WTC11 (cell line): ENCODE data around the gene PTPRC. TPM values are rescaled to one million over a fixed set of nuclear protein-coding genes. Genes with fewer than 3 reads are reported as not detected.

Experiments
- ATAC-seq: fragments of 200-7000 bp; cut with Tn5 transposase; 2 replicates; pipeline ENCODE4 v1.10.0; 2021; ENCODE audit warnings: mild to moderate bottlenecking, moderate library complexity
- CTCF ChIA-PET: fragments of 300-600 bp; sonication (Branson Sonifier 250); formaldehyde crosslinking; loops from one replicate; lab custom pipeline; 2021; ENCODE audit warnings: antibody characterized with exemption; lab: Charles Lee
- POLR2A ChIA-PET: fragments of 350-600 bp; sonication (Branson Sonifier 250); formaldehyde crosslinking; loops from one replicate; lab custom pipeline; 2021; ENCODE audit warnings: antibody characterized with exemption; lab: Charles Lee
- DNase-seq: peaks from one replicate; pipeline ENCODE4 v3.0.0; 2021; ENCODE audit warnings: low spot score
- H3K27ac Mint-ChIP-seq: 2 replicates; pipeline ENCODE4 v1.8.0; 2021; ENCODE audit warnings: mixed read lengths
- H3K27me3 Mint-ChIP-seq: 2 replicates; pipeline ENCODE4 v1.8.0; 2021; ENCODE audit warnings: low read depth, mild to moderate bottlenecking, moderate library complexity, mixed read lengths
- H3K36me3 Mint-ChIP-seq: 2 replicates; pipeline ENCODE4 v1.8.0; 2021; ENCODE audit warnings: mixed read lengths
- H3K4me1 Mint-ChIP-seq: 2 replicates; pipeline ENCODE4 v1.8.0; 2022; ENCODE audit warnings: mixed read lengths
- H3K4me3 Mint-ChIP-seq: 2 replicates; pipeline ENCODE4 v1.8.0; 2021; ENCODE audit warnings: mild to moderate bottlenecking, moderate library complexity, mixed read lengths
- H3K9me3 Mint-ChIP-seq: 2 replicates; pipeline ENCODE4 v1.8.0; 2021; ENCODE audit warnings: mixed read lengths
- ARID4B ChIP-seq: sonication (generic); formaldehyde crosslinking; IDR thresholded peaks from 2 replicates; pipeline ENCODE4 v1.8.0; 2023; ENCODE audit warnings: missing genetic modification reagents, mild to moderate bottlenecking, borderline replicate concordance
- ATF3 ChIP-seq: sonication (generic); formaldehyde crosslinking; conservative IDR thresholded peaks from 2 replicates; pipeline ENCODE4 v1.8.1; 2022; ENCODE audit warnings: mild to moderate bottlenecking, missing genetic modification reagents
- CBFB ChIP-seq: sonication (generic); formaldehyde crosslinking; IDR thresholded peaks from 2 replicates; pipeline ENCODE4 v1.8.1; 2022; ENCODE audit warnings: mild to moderate bottlenecking, low read depth, missing genetic modification reagents
- ERG ChIP-seq: fragments of 250-450 bp; sonication (Bioruptor Pico); IDR thresholded peaks from 2 replicates; pipeline ENCODE4 v1.8.0; 2021; ENCODE audit warnings: mild to moderate bottlenecking
- FOXJ3 ChIP-seq: sonication (generic); formaldehyde crosslinking; IDR thresholded peaks from 2 replicates; pipeline ENCODE4 v1.9.0; 2021; ENCODE audit warnings: missing genetic modification reagents, mild to moderate bottlenecking, borderline replicate concordance
- FOXP4 ChIP-seq: sonication (generic); formaldehyde crosslinking; IDR thresholded peaks from 2 replicates; pipeline ENCODE4 v1.8.0; 2022; ENCODE audit warnings: mild to moderate bottlenecking, missing genetic modification reagents
- GRHL2 ChIP-seq: fragments of 250-450 bp; sonication (Bioruptor Pico); IDR thresholded peaks from 2 replicates; pipeline ENCODE4 v1.8.0; 2022; ENCODE audit warnings: mild to moderate bottlenecking, moderate library complexity; ENCODE audit not compliant: insufficient replicate concordance, severe bottlenecking
- KAT7 ChIP-seq: sonication (generic); formaldehyde crosslinking; IDR thresholded peaks from 2 replicates; pipeline ENCODE4 v1.8.1; 2023; ENCODE audit warnings: missing genetic modification reagents, mild to moderate bottlenecking, borderline replicate concordance
- MAX ChIP-seq: sonication (generic); formaldehyde crosslinking; IDR thresholded peaks from 2 replicates; pipeline ENCODE4 v1.8.0; 2022; ENCODE audit warnings: mild to moderate bottlenecking, missing genetic modification reagents
- NFE2L1 ChIP-seq: sonication (generic); formaldehyde crosslinking; IDR thresholded peaks from 2 replicates; pipeline ENCODE4 v1.8.1; 2023; ENCODE audit warnings: missing genetic modification reagents
- PRDM15 ChIP-seq: sonication (generic); formaldehyde crosslinking; IDR thresholded peaks from 2 replicates; pipeline ENCODE4 v1.8.0; 2022; ENCODE audit warnings: missing genetic modification reagents
- SP1 ChIP-seq: sonication (generic); formaldehyde crosslinking; conservative IDR thresholded peaks from 2 replicates; pipeline ENCODE4 v1.8.1; 2022; ENCODE audit warnings: missing genetic modification reagents
- ZMAT4 ChIP-seq: fragments of 250-450 bp; sonication (Bioruptor Pico); IDR thresholded peaks from 2 replicates; pipeline ENCODE4 v1.9.0; 2021; ENCODE audit warnings: mild to moderate bottlenecking
- ZNF671 ChIP-seq: fragments of 250-450 bp; sonication (Bioruptor Pico); IDR thresholded peaks from 2 replicates; pipeline ENCODE4 v1.8.0; 2021; ENCODE audit warnings: mild to moderate bottlenecking
- ZSCAN18 ChIP-seq: fragments of 250-450 bp; sonication (Bioruptor Pico); IDR thresholded peaks from 2 replicates; pipeline ENCODE4 v2.1.2; 2022; ENCODE audit warnings: mild to moderate bottlenecking, moderate library complexity
- total RNA-seq: library from RNA; stranded (reverse); gene quantifications from 3 replicates; pipeline ENCODE4 v1.2.3, GENCODE V29; 2021

Gene PTPRC
- total RNA-seq, 1 experiment from 2014 or later, result 1.4 TPM

- no peak for TF ChIP-seq GRHL2
- no peak for TF ChIP-seq KAT7 (CRISPR knock-in tag)
- TF ChIP-seq ZMAT4 (CRISPR knock-in tag), result no peak
- TF ChIP-seq NFE2L1 (CRISPR knock-in tag), result no peak
- TF ChIP-seq, all 79 proteins: peak for 0
These were observed 26.2 kb upstream of the PTPRC start (continued) for GRCh38 chr1:198612471-198613260.

- Mint-ChIP-seq H3K36me3 (no peaks in the 10 kb centered on the region), H3K27ac (no peak overlapping the region), H3K27me3 (no peaks in the 10 kb centered on the region), H3K9me3 (no peaks in the 10 kb centered on the region), H3K4me3 (no peak overlapping the region), H3K4me1 (peaks cover 6% of the 10 kb centered on the region)
- ATAC-seq, result no peak
- CTCF ChIA-PET, result interaction anchor here (0.5 kb wide), 1 partner anchor 35 kb away, joined by 3 read pairs; no protein-coding TSS in a partner anchor
- TF ChIP-seq MAX (CRISPR knock-in tag) (no peak), ZSCAN18 (CRISPR knock-in tag) (no peak), ATF3 (no peak)
- POLR2A ChIA-PET, result no interaction called here
- no peak for DNase-seq
These were observed 21.4 kb upstream of the PTPRC start for GRCh38 chr1:198617406-198617805.

- ChIA-PET CTCF (no interaction called here), POLR2A (no interaction called here)
- H3K36me3 Mint-ChIP-seq, result no peaks in the 10 kb centered on the region
- no peak for DNase-seq
- H3K4me3 Mint-ChIP-seq, result no peak overlapping the region
- H3K4me1 Mint-ChIP-seq, result peaks cover 9% of the 10 kb centered on the region
- H3K27me3 Mint-ChIP-seq, result no peaks in the 10 kb centered on the region
- no peaks in the 10 kb centered on the region for H3K9me3 Mint-ChIP-seq
- H3K27ac Mint-ChIP-seq, result no peak overlapping the region
- ATAC-seq, result no peak
- TF ChIP-seq FOXP4 (CRISPR knock-in tag) (no peak), ARID4B (CRISPR knock-in tag) (no peak), KAT7 (CRISPR knock-in tag) (no peak), FOXJ3 (no peak), CBFB (no peak), SP1 (no peak), ERG (CRISPR knock-in tag) (no peak), PRDM15 (CRISPR knock-in tag) (no peak), ZNF671 (CRISPR knock-in tag) (no peak)
These were observed 19.3 kb upstream of the PTPRC start for GRCh38 chr1:198619375-198620140.
